Measurements from ENCODE around the gene DNAH8. TPM values are rescaled to one million over a fixed set of nuclear protein-coding genes. Genes with fewer than 3 reads are reported as not detected.

Gene DNAH8
- total RNA-seq, 1 experiment from 2014 or later = not detected

GRCh38 chr6:39054577-39055142 is 339.5 kb downstream of the DNAH8 start:
- Histone ChIP-seq H4K20me1 (ENCODE audit: insufficient read depth) (no peaks in the 10 kb centered on the region), H3K4me1 (ENCODE audit: control insufficient read depth in 1 of 2, insufficient read depth in 2 of 2, low read length in 2 of 2) (no peaks in the 10 kb centered on the region), H3K9me2 (ENCODE audit: insufficient read depth) (no peaks in the 10 kb centered on the region), H3K27ac (ENCODE audit: low read depth, low read length) (no peak overlapping the region), H3K79me2 (ENCODE audit: insufficient read depth, low read length) (no peaks in the 10 kb centered on the region), H3K36me3 (ENCODE audit: control insufficient read depth in 1 of 2, insufficient read depth in 2 of 2, low read length in 2 of 2) (no peaks in the 10 kb centered on the region), H2AFZ (ENCODE audit: low read depth, low read length, poor library complexity, severe bottlenecking) (no peak overlapping the region), H3K27me3 (ENCODE audit: insufficient read depth, low read length) (peaks cover 22% of the 10 kb centered on the region), H3K9me3 (ENCODE audit: control insufficient read depth in 1 of 2, insufficient read depth in 1 of 2, low read depth in 1 of 2, low read length in 2 of 2) (no peaks in the 10 kb centered on the region), H3K9ac (ENCODE audit: low read length) (no peak overlapping the region), H3K4me3 (replicated peaks in 1 of 2; ENCODE audit: low read depth in 1 of 2, low read length in 2 of 2) (no peak overlapping the region), H3K4me2 (ENCODE audit: low read length) (no peak overlapping the region)
- ATAC-seq (no peak), DNase-seq (ENCODE audit: low read depth, low spot score) (no peak)
- ChIA-PET POLR2A (no interaction called here), CTCF (no interaction called here), RAD21 (ENCODE audit: low non-redundant PET in 1 of 2, low total read pairs in 2 of 2, uncharacterized antibody in 2 of 2, unreplicated experiment in 2 of 2) (no interaction called here)
- no peak for TF ChIP-seq JUND (IDR thresholded peaks at IDR 0.05)
- no peak for TF ChIP-seq CTCF (IDR thresholded peaks at IDR 0.05 in 2 of 3, conservative IDR thresholded peaks at IDR 0.05 in 1 of 3; ENCODE audit: borderline replicate concordance in 1 of 3, insufficient read depth in 1 of 3, low read depth in 2 of 3, low read length in 2 of 3)
- TF ChIP-seq FOSL1 (IDR thresholded peaks at IDR 0.05; ENCODE audit: low read depth) = no peak
- TF ChIP-seq ZBTB33 (IDR thresholded peaks at IDR 0.05; ENCODE audit: extremely low read depth, insufficient replicate concordance, low read length) = no peak
- TF ChIP-seq ELF1 (IDR thresholded peaks at IDR 0.05; ENCODE audit: borderline replicate concordance, low read depth) = no peak
- no peak for TF ChIP-seq ZFX (IDR thresholded peaks at IDR 0.05)
- no peak for TF ChIP-seq CBX3 (IDR thresholded peaks at IDR 0.05; ENCODE audit: low read depth)
- no peak for TF ChIP-seq YY1 (IDR thresholded peaks at IDR 0.05; ENCODE audit: extremely low read depth, insufficient replicate concordance, low read depth, low read length)
- intact Hi-C loops (cut with micrococcal nuclease) = no loop called here
- BruUV-seq (replicated peaks) = no TSS peak
